Trophoblast cell (in vitro differentiated cells and primary cell): ENCODE measurements around the gene CPXM1.

Experiments
- DNase-seq, 2 donors: peaks; one replicate each; pipeline ENCODE4 v3.0.0-alpha.2; 2016
- H2AFZ ChIP-seq: 2 replicates; pipeline ENCODE4 v1.6.1; 2013; ENCODE audit warnings: low read length, moderate library complexity, mild to moderate bottlenecking; ENCODE audit not compliant: insufficient read depth, poor library complexity
- H2AK5ac ChIP-seq: 2 replicates; pipeline ENCODE4 v1.6.1; 2013; ENCODE audit warnings: mild to moderate bottlenecking, low read length
- H2BK120ac ChIP-seq: 2 replicates; pipeline ENCODE4 v1.6.1; 2013; ENCODE audit warnings: low read length, mild to moderate bottlenecking, moderate library complexity; ENCODE audit not compliant: insufficient read depth, poor library complexity
- H2BK12ac ChIP-seq: 2 replicates; pipeline ENCODE4 v1.6.1; 2013; ENCODE audit warnings: mild to moderate bottlenecking, low read length, moderate library complexity
- H2BK5ac ChIP-seq: 2 replicates; pipeline ENCODE4 v1.6.1; 2013; ENCODE audit warnings: low read length, low read depth, moderate library complexity, mild to moderate bottlenecking; ENCODE audit not compliant: poor library complexity
- H3K14ac ChIP-seq: 2 replicates; pipeline ENCODE4 v1.6.1; 2013; ENCODE audit warnings: mild to moderate bottlenecking, low read length
- H3K18ac ChIP-seq: 2 replicates; pipeline ENCODE4 v1.6.1; 2013; ENCODE audit warnings: mild to moderate bottlenecking, low read length
- H3K23ac ChIP-seq: 2 replicates; pipeline ENCODE4 v1.6.1; 2013; ENCODE audit warnings: low read length
- H3K27ac ChIP-seq: 2 replicates; pipeline ENCODE4 v1.5.1; 2013; ENCODE audit warnings: low read depth, mild to moderate bottlenecking, inconsistent platforms, low read length, moderate library complexity
- H3K27me3 ChIP-seq: 2 replicates; pipeline ENCODE4 v1.6.1; 2013; ENCODE audit warnings: inconsistent platforms, mild to moderate bottlenecking, low read length, moderate library complexity; ENCODE audit not compliant: insufficient read depth
- H3K36me3 ChIP-seq, 2 experiments: 1 replicate in 1 of 2; 2 replicates in 1 of 2; pipeline ENCODE4 v1.6.1; 2013; ENCODE audit warnings: low read length in 2 of 2, mild to moderate bottlenecking in 2 of 2, moderate library complexity in 1 of 2; ENCODE audit not compliant: insufficient read depth in 2 of 2, control insufficient read depth in 1 of 2
- H3K4ac ChIP-seq: 2 replicates; pipeline ENCODE4 v1.6.1; 2013; ENCODE audit warnings: low read depth, mild to moderate bottlenecking, low read length, moderate library complexity
- H3K4me1 ChIP-seq, 2 experiments: 1 replicate in 1 of 2; 2 replicates in 1 of 2; pipeline ENCODE4 v1.6.1; 2013; ENCODE audit warnings: low read length in 2 of 2, mild to moderate bottlenecking in 2 of 2, moderate library complexity in 1 of 2; ENCODE audit not compliant: insufficient read depth in 2 of 2, control insufficient read depth in 1 of 2
- H3K4me2 ChIP-seq: 2 replicates; pipeline ENCODE4 v1.6.1; 2013; ENCODE audit warnings: inconsistent platforms, mild to moderate bottlenecking, low read length, moderate library complexity
- H3K4me3 ChIP-seq: 2 replicates; pipeline ENCODE4 v1.5.1; 2013; ENCODE audit warnings: mild to moderate bottlenecking, low read depth, low read length, inconsistent platforms
- H3K79me1 ChIP-seq: one replicate; pipeline ENCODE4 v1.6.1; 2013; ENCODE audit warnings: low read length
- H3K79me2 ChIP-seq: 2 replicates; pipeline ENCODE4 v1.6.1; 2013; ENCODE audit warnings: low read length, mild to moderate bottlenecking; ENCODE audit not compliant: control insufficient read depth, insufficient read depth, poor library complexity
- H3K9ac ChIP-seq: 2 replicates; pipeline ENCODE4 v1.6.1; 2013; ENCODE audit warnings: mild to moderate bottlenecking, low read length
- H3K9me3 ChIP-seq: 2 replicates; pipeline ENCODE4 v1.6.1; 2013; ENCODE audit warnings: low read depth, mild to moderate bottlenecking, control low read depth, inconsistent platforms, low read length; ENCODE audit not compliant: insufficient read depth
- H4K12ac ChIP-seq: 2 replicates; pipeline ENCODE4 v1.6.1; 2013; ENCODE audit warnings: low read depth, mild to moderate bottlenecking, low read length, moderate library complexity
- H4K8ac ChIP-seq: 2 replicates; pipeline ENCODE4 v1.6.1; 2013; ENCODE audit warnings: low read depth, mild to moderate bottlenecking, low read length, moderate library complexity
- H4K91ac ChIP-seq: one replicate; pipeline ENCODE4 v1.6.1; 2013; ENCODE audit warnings: low read depth, mild to moderate bottlenecking, low read length, moderate library complexity
- WGBS: extraction: QIAGEN DNeasy Blood & Tissue Kit; methylation state at CpG from one replicate; pipeline ENCODE4 v1.1.7; 2013; ENCODE audit warnings: missing lambda C conversion rate; ENCODE audit not compliant: insufficient read length, insufficient coverage; ENCODE audit errors: extremely low coverage; 5-methylcytosine and 5-hydroxymethylcytosine counted together

The CPXM1 gene

DNA sequence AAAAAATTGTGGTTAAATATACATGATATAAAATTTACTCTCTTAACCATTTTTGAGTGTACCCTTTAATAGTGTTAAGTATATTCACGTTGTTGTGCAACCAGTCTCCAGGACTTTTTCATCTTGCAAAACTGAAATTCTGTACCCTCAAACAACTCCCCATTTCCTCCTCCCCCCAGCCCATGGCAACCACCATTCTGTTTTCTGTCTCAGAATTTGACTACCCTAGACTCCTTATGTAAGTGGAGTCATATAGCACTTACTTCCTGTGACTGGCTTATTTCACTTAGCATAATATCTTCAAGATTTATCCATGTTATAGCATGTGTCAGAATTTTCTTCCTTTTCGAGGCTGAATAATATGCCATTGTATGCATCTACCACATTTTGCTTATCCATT, 45.2 kb upstream of the CPXM1 start:
- Histone ChIP-seq H3K4me3 (no peak overlapping the region), H2BK120ac (no peak overlapping the region), H3K36me3 (peaks cover 0 to 3% of the 10 kb centered on the region in 2 experiments), H4K91ac (no peak overlapping the region), H3K4me1 (peaks cover 0 to 2% of the 10 kb centered on the region in 2 experiments), H2BK12ac (no peak overlapping the region), H2AK5ac (no peak overlapping the region), H3K18ac (no peak overlapping the region), H3K4me2 (no peak overlapping the region), H3K9me3 (no peaks in the 10 kb centered on the region), H3K27me3 (no peaks in the 10 kb centered on the region), H3K79me1 (peaks cover 3% of the 10 kb centered on the region), H3K27ac (no peak overlapping the region), H2AFZ (no peak overlapping the region), H3K4ac (no peak overlapping the region), H2BK5ac (no peak overlapping the region), H3K23ac (no peak overlapping the region), H3K14ac (no peak overlapping the region), H3K79me2 (no peaks in the 10 kb centered on the region), H3K9ac (no peak overlapping the region), H4K8ac (no peak overlapping the region), H4K12ac (no peak overlapping the region)
- no CpG with 5 or more reads among the region's 2 CpGs for WGBS
- DNase-seq: no peak

DNA sequence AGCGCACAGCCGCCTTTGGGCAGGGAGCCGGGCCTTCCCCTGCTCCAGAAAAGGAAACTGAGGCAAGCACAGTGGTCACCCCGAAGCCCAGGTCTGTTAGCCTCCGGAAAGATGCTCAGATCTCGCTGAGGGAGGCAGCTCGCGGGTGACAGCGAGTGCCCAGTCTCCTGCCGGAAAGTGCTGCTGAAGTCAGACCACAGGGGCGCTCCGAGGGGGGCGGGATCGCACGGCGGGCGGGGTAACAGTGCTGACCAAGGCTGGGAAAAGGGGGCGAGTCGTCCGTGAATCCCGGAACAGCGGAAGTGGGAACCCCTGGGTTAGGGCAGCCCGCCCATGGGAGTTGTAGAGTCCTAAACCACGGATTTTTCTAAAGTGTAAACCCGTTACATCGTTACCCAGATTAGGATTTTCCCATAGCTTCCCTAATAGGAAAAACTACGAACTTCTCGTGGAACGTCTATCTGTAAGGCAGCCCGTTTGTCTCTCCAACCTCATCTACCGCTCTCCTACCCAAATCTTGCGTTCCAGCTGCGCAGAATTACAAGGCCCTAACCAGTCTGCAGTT, 40.6 kb upstream of the CPXM1 start:
- no peak overlapping the region for H2BK12ac ChIP-seq
- H2BK5ac ChIP-seq: peak overlapping the region; percentile 9
- no peak overlapping the region for H3K4ac ChIP-seq
- no peak overlapping the region for H3K27ac ChIP-seq
- peaks cover 6% of the 10 kb centered on the region for H3K79me2 ChIP-seq
- H4K8ac ChIP-seq: peak overlapping the region; percentile 70
- no peaks in the 10 kb centered on the region for H3K27me3 ChIP-seq
- H2AFZ ChIP-seq: peak overlapping the region; percentile 73
- WGBS: no CpG with 5 or more reads among the region's 33 CpGs
- H3K79me1 ChIP-seq: peaks cover 9% of the 10 kb centered on the region
- peak overlapping the region; percentile 90 for H3K9ac ChIP-seq
- peaks cover 6 to 9% of the 10 kb centered on the region in 2 experiments for H3K4me1 ChIP-seq
- H3K14ac ChIP-seq: peak overlapping the region; percentile 27
- H3K4me3 ChIP-seq: peak overlapping the region; percentile 79
- peak overlapping the region; percentile 9 for H4K91ac ChIP-seq
- H2AK5ac ChIP-seq: no peak overlapping the region
- peak overlapping the region; percentile 24 for H4K12ac ChIP-seq
- H3K23ac ChIP-seq: no peak overlapping the region
- DNase-seq: peak in 1 of 2 donors; percentile 14
- H3K18ac ChIP-seq: no peak overlapping the region
- peak overlapping the region; percentile 99 for H3K4me2 ChIP-seq
- no peak overlapping the region for H2BK120ac ChIP-seq
- H3K9me3 ChIP-seq: peaks cover 1% of the 10 kb centered on the region
- H3K36me3 ChIP-seq: peaks cover 9 to 15% of the 10 kb centered on the region in 2 experiments

DNA sequence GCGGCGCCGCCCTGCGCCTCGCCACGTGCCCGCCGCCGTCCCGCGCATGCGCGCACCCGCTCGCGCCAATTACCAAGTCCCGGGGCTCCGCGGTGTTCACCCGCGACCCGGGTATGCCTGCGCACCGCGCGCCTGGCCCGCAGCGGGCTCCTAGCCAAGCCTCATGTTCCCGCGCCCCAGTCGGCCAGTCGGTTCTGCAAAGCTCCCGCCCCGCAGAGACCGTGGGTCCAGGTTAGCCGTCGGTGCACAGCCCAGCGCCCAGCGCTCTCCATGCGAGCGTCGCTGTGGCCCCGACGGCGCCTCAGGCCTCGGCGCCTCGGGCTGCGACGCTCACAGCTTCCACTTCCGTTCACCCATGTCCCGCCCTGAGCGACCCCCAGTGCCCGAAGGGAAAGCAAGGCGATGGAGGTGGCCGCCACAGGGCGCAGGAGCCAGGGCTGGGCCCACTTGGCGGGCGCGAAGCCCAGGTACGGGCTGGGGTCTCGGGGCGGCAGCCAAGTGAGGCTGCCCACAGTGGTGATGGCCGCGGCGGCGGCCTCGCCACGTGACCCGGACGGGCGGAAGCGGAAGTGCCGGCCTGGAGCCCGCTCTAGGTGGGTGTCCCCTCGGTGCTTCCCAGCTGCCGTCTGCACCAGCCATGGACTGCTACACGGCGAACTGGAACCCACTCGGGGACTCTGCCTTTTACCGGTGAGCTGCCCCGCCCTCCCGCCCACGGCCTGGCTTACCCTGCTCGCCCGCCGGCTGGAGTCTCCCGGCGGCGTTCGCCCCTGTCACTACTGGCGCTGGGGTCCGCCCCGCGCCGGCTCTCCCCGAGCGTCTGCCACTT, 39.9 kb upstream of the CPXM1 start, which contains the start of the genes PCED1A and VPS16:
Gene PCED1A (minus strand): TSS at position 518 of the 829 bp plus-strand sequence. CDS start 743 bp downstream, outside the sequence.
Gene VPS16 (plus strand): TSS at position 608 of the 829 bp plus-strand sequence. CDS start 30 bp downstream, at position 638.
- Histone ChIP-seq H3K79me2 (peaks cover 6% of the 10 kb centered on the region), H3K14ac (peak within 1 kb of the TSS; percentile 96), H3K4me3 (peak within 1 kb of the TSS; percentile 79), H2AK5ac (peak within 1 kb of the TSS; percentile 87), H2BK5ac (peak within 1 kb of the TSS; percentile 75), H3K36me3 (peaks cover 9 to 16% of the 10 kb centered on the region in 2 experiments), H3K4ac (peak within 1 kb of the TSS; percentile 75), H3K27ac (peak within 1 kb of the TSS; percentile 28), H3K18ac (peak within 1 kb of the TSS; percentile 95), H3K23ac (no peak within 1 kb of the TSS), H3K4me2 (peak within 1 kb of the TSS; percentile 99), H2AFZ (peak within 1 kb of the TSS; percentile 87), H4K12ac (peak within 1 kb of the TSS; percentile 98), H4K8ac (peak within 1 kb of the TSS; percentile 99), H4K91ac (peak within 1 kb of the TSS; percentile 94), H2BK120ac (peak within 1 kb of the TSS; percentile 90), H3K9me3 (peaks cover 1% of the 10 kb centered on the region), H3K4me1 (peaks cover 6 to 9% of the 10 kb centered on the region in 2 experiments), H3K27me3 (no peaks in the 10 kb centered on the region), H3K79me1 (peaks cover 9% of the 10 kb centered on the region), H2BK12ac (no peak within 1 kb of the TSS), H3K9ac (peak within 1 kb of the TSS; percentile 90)
- peak; percentile 83 to 87 for DNase-seq
- no CpG with 5 or more reads among the region's 98 CpGs for WGBS

DNA sequence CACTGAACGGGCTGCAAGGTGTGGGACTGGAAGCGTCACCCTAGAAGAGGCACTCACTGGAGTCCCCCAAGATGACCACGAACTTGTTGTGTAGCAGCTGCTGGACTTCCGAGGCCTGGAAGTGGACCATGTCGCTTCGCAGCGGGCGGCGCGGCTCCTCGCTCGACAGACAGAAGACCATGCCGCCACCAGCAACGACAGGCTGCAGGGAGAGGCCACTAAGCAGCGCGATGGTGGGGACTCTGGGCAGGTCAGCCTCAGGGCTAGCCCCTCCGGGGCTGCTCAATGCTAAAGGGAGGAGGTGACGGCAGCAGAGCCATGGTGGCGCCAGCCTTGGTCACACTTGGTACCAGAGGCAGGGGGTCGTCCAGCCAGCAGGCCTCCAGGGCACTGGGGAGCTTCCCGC, 39.3 kb upstream of the CPXM1 start:
- no peak overlapping the region for H2BK12ac ChIP-seq
- peak overlapping the region; percentile 79 for H3K4me3 ChIP-seq
- peak overlapping the region; percentile 94 for H4K91ac ChIP-seq
- no peak overlapping the region for H3K23ac ChIP-seq
- no peak for DNase-seq
- H3K36me3 ChIP-seq: peaks cover 9 to 19% of the 10 kb centered on the region in 2 experiments
- no peak overlapping the region for H2BK5ac ChIP-seq
- H2AK5ac ChIP-seq: peak overlapping the region; percentile 87
- H3K79me1 ChIP-seq: peaks cover 9% of the 10 kb centered on the region
- H3K4ac ChIP-seq: peak overlapping the region; percentile 75
- peak overlapping the region; percentile 98 for H4K12ac ChIP-seq
- H2BK120ac ChIP-seq: peak overlapping the region; percentile 90
- no peak overlapping the region for H3K9ac ChIP-seq
- no peak overlapping the region for H3K27ac ChIP-seq
- H2AFZ ChIP-seq: peak overlapping the region; percentile 87
- peaks cover 6% of the 10 kb centered on the region for H3K79me2 ChIP-seq
- peak overlapping the region; percentile 95 for H3K18ac ChIP-seq
- peak overlapping the region; percentile 96 for H3K14ac ChIP-seq
- peak overlapping the region; percentile 72 for H3K4me2 ChIP-seq
- no CpG with 5 or more reads among the region's 21 CpGs for WGBS
- H4K8ac ChIP-seq: peak overlapping the region; percentile 99
- no peaks in the 10 kb centered on the region for H3K27me3 ChIP-seq
- H3K4me1 ChIP-seq: peaks cover 6 to 9% of the 10 kb centered on the region in 2 experiments
- peaks cover 1% of the 10 kb centered on the region for H3K9me3 ChIP-seq
